GM18498 (cell line): Measurements from ENCODE around the gene RNU11.
"Not testable (repeated sequence)": the region's sequence is repeated elsewhere in the genome, so short reads cannot be mapped to it uniquely, and the experiment has no call there.

Source experiments
- ATAC-seq: cut with Tn5 transposase; IDR thresholded peaks from one replicate; pipeline ENCODE4 v1.9.1; 2021; ENCODE audit warnings: mild to moderate bottlenecking, moderate library complexity; ENCODE audit not compliant: unreplicated experiment

Gene RNU11

DNA sequence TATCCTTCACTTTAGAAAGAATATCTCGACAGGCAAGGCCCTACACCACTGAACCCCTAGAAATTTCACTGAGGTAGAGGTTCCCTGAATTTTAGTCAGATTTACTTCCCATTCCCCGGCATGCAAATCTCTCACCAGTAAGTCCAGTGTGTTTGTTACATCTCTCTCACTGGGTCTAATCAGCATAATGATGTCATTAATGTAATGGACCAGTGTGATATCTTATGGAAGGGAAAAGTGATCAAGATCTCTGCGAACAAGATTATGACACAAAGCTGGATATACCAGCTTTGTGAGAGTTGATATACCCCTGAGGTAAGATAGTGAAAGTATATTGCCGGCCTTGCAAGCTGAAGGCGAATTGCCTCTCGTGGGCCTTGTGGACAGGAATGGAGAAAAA is 7.9 kb downstream of the RNU11 start:
- no peak for ATAC-seq

DNA sequence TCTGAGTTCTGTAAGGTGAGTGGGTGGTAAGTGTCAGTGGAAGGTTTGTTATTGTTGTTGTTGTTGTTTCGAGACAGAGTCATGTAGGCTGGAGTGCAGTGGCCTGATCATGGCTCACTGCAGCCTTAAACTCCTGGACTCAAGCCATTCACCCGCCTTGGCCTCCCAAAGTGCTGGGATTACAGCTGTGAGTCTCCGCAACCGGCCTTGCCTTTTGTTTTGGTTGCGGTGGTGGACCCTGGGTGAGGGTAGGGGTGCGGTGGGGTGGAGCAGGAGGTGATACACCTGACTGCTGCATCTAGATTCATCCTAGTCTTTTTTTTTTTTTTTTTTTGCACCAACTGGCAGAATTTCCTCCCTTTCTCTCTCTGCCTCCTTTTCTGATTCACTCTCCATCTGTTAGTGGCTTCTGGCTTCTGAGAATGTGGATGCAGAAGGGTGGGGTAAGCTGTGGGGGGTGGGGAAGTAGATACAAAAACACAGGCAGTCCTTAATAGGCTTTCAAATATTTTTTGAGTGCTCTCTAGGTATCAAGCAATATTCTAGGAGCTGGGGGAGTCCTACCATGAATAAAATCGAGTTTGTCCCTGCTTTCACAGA is 15.6 kb downstream of the RNU11 start:
- ATAC-seq, result no peak

DNA sequence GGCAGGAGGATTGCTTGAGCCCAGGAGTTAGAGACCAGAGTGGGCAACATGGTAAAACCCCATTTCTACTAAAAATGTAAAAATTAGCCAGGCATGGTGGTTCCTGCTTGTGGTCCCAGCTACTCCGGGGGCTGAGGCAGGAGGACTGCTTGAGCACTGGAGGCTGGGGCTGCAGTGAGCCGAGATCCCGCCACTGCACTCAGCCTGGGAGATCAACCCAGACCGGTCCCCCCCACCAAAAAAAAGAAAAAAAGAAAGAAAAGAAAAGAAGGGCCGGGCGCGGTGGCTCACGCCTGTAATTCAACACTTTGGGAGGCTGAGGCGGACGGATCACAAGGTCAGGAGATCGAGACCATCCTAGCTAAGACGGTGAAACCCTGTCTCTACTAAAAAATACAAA is 18.4 kb downstream of the RNU11 start:
- ATAC-seq, result no peak

DNA sequence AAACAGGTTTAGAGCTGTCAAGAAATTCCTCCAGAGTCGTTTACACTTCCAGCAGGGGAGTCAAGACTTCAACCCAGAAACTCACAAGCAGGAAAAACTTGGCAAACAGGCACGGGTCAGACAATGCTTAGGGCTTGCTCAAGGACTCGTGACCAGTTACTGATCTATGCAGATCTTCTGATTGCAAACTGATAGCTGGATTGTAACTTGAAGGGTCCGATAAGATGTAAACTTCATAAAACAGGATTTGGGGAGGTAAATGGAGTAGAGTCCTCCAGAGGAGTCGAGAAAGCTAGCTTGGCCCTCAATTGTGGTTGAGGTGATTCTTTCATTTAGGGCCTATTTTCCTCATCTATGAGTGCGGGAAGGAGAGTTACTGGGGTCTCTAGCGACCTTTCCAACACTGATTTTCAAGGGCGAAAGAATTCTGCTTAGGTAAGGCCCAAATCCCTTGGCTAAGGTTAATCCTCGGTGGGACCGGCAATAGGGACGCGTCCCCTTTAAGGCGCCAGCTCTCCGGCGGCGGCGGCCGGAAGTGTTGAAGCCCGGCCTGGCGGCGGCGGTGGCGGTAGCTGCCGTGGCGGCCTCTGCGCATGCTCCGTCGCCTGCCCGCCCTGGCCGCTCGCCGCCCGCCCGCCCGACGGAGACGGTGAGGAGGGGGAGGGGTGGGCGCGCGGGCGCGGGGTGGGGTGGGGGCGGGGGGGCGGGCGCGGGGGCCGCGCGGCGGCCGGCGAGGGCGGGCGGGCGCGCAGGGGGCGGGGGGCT is 20.0 kb downstream of the RNU11 start, which contains the start of gene GMEB1:
GMEB1 (plus strand) TSS at position 594 of the 765 bp plus-strand sequence. CDS start 14,829 bp downstream, outside the sequence.
- peak; percentile 81 for ATAC-seq

DNA sequence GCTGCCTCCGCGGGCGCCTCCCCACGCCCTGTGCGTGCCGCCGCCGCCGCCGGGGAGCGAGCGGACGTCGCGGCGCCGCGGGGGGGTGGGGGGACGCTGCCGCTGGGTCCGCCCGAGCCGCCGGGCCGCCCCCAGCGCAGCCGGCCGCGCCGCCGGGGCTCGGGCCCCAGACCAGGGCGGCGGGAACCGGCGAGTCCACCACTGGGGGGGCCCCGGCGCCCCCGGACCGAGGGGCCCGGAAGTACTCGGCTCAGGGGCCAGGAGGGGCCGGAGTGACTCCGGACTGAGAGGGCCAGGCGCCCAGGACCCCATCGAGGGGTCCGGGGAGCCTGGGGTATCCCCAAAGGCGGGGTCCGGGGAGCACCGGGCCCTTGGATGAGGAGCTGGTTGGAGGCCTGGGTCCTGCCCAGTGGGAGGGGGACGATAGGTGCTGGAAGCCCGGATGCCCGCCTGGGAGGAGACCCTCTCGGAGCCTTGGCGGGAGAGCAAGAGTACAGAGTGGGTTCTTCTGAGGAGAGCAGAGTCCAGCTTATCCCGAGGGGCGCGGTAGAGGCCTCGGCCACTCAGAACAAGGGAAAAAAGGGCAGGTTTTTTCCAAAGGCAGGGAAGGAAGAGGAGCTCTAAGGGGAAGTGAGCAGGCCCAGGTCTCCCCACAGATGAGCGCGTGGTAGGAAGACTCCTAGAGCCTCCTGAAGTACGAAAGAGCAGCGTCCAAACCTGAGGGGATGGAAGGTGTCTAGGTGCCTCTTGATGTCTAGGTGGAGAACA is 20.7 kb downstream of the RNU11 start:
- peak; percentile 65 for ATAC-seq

DNA sequence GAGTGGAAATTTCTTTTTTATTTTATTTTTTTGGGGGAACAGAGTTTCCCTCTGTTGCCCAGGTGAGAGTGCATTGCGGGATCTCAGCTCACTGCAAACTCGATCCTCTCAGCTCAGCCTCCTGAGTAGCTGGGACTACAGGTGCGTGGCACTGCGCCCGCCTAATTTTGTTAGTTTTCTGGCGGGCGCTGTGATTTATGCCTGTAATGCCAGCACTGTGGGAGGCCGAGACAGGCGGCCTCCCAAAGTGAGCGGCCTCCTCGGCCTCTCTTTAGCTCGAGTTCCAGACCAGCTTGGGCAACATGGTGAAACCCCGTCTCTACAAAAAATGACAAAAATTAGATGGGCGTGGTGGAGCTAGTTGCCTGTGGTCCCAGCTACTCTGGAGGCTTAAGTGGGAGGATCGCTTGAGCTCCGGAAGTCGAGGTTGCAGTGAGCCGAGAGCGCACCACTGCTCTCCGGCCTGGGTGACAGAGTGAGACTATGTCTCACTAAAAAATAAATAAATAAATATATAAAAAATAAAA is 22.9 kb downstream of the RNU11 start:
- no peak for ATAC-seq

DNA sequence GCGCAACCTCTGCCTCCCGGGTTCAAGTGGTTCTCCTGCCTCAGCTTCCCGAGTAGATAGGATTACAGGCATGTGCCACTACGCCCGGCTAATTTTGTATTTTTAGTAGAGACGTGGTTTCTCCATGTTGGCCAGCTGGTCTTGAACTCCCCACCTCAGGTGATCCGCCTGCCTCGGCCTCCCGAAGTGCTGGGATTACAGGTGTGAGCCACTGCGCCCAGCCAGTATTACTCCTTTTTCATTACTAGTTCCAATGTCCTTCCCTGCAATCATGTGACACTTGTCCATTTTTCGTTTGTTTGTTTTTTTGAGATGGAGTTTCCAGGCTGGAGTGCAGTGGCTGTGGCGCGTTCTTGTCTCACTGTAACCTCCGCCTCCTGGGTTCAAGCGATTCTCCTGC is 24.6 kb downstream of the RNU11 start:
- not testable (repeated sequence) for ATAC-seq

DNA sequence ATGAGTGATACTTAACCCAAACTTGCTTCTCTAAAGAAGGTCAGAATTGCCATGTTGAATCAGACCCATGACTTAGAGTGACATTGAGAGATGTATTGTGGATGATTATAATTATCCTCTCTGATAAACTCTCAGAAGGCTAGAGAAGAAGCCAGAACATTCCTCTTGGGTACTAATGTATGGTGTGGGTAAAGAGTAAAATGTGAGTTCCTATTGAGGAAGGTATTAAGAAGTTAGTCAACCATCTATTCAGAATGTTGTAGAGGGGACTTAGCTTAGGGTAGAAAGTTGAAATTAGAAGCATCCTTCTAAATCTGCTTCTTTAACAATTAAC is 27.5 kb downstream of the RNU11 start:
- no peak for ATAC-seq

DNA sequence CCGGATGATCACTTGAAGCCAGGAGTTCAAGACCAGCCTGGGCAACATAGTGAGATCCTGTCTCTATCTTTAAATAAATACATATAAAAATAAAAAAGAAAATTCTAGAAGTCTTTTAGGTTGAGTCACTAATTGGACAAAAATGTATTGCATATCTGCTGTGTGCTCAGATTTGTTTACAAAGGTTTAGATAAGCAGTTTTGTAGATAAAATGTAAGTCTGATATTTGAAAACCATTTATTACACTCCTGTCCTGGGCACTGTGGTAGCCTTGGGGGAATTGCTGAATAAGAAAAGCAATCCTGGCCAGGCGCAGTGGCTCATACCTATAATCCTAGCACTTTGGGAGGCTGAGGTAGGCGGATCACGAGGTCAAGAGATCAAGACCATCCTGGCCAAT is 31.8 kb downstream of the RNU11 start:
- no peak for ATAC-seq

DNA sequence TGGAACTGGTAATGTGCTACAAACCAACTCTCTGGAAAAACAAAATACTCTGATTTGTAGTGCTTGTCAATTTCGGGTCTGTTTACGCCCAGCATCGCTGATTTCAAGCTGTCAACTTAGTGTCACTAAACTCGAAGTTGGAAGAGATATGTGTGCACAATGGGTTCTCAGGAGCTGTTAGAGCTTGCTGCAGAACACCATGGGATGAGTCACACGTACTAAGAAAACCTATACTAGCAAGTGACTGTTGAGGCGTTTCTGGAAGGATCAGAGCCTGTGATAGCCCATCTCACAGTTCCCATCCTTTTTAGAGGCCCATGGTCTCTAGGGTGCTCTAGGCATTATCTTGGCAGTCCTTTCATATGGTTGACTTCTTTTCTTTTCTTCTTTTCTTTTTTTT is 34.4 kb downstream of the RNU11 start:
- no peak for ATAC-seq

DNA sequence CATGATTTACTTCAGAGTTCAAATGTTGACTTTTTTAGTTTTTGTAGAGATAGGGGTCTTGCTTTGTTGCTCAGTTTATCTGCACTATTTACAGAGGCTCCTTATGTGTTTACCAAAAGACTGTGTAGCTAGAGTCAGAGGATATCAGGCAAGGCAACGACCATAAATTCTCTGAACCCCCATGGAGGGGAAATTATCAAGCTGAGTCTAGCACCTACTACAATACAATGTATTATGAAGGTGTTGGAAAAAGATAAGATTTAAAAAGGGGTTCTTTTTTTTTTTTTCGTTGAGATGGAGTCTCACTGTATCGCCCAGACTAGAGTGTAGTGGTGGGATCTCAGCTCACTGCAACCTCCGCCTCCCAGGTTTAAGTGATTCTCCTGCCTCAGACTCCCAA is 36.5 kb downstream of the RNU11 start:
- no peak for ATAC-seq

DNA sequence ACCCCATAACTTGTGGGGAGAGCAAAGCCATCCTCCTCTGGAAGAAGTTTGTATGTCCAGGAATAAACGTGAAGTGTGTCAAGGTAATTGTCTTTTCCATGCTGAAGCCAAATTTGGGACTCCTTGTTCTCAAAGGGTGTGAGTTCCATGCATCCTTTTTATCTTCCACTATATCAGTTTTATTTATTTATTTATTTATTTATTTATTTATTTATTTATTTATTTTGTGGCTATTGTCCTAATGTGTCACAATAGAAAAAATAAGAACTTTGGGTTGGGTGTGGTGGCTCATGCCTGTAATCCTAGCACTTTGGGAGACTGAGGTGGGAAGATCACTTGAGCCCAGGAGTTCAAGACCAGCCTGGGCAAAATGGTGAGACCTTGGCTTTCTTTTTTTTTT is 43.2 kb downstream of the RNU11 start:
- ATAC-seq, result not testable (repeated sequence)
